Measurements from ENCODE around the gene DHX30.

GRCh38 chr3:47802734-47803479 is at the start of gene DHX30:
- TF ChIP-seq POLR2A (IDR thresholded peaks at IDR 0.05): no peak
- TF ChIP-seq POLR2AphosphoS5 (IDR thresholded peaks at IDR 0.05): peak; percentile 14 to 74 (median 66)
- TF ChIP-seq, protein P1, sequence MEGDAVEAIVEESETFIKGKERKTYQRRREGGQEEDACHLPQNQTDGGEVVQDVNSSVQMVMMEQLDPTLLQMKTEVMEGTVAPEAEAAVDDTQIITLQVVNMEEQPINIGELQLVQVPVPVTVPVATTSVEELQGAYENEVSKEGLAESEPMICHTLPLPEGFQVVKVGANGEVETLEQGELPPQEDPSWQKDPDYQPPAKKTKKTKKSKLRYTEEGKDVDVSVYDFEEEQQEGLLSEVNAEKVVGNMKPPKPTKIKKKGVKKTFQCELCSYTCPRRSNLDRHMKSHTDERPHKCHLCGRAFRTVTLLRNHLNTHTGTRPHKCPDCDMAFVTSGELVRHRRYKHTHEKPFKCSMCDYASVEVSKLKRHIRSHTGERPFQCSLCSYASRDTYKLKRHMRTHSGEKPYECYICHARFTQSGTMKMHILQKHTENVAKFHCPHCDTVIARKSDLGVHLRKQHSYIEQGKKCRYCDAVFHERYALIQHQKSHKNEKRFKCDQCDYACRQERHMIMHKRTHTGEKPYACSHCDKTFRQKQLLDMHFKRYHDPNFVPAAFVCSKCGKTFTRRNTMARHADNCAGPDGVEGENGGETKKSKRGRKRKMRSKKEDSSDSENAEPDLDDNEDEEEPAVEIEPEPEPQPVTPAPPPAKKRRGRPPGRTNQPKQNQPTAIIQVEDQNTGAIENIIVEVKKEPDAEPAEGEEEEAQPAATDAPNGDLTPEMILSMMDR (IDR thresholded peaks at IDR 0.05): no peak
- no peak for TF ChIP-seq EP300 (IDR thresholded peaks at IDR 0.05)
